Skeletal muscle satellite cell (primary cell): ENCODE measurements around the gene PLS1.
"Not testable (repeated sequence)": the region's sequence is repeated elsewhere in the genome, so short reads cannot be mapped to it uniquely, and the experiment has no call there.

Experiments used
- H3K27me3 ChIP-seq: 2 replicates; pipeline ENCODE4 v1.7.0; 2013; ENCODE audit warnings: low read length; ENCODE audit not compliant: control insufficient read depth, insufficient read depth
- H3K36me3 ChIP-seq: 2 replicates; pipeline ENCODE4 v1.7.0; 2013; ENCODE audit warnings: mild to moderate bottlenecking, control low read depth, low read length; ENCODE audit not compliant: insufficient read depth
- H3K4me1 ChIP-seq: 2 replicates; pipeline ENCODE4 v1.7.0; 2013; ENCODE audit warnings: low read length; ENCODE audit not compliant: control insufficient read depth, insufficient read depth
- H3K4me2 ChIP-seq: 2 replicates; pipeline ENCODE4 v1.7.0; 2013; ENCODE audit warnings: mild to moderate bottlenecking, low read length
- H3K4me3 ChIP-seq: 2 replicates; pipeline ENCODE4 v1.7.0; 2013; ENCODE audit warnings: low read length
- H3K9ac ChIP-seq: 2 replicates; pipeline ENCODE4 v1.7.0; 2013; ENCODE audit warnings: mild to moderate bottlenecking, low read depth, low read length, moderate library complexity
- H3K9me3 ChIP-seq: replicated peaks from 2 replicates; pipeline ENCODE4 v1.7.0; 2013; ENCODE audit warnings: mild to moderate bottlenecking, control low read depth, low read length

The PLS1 gene

GRCh38 chr3:142576792-142577191, 19.4 kb upstream of the PLS1 start:
- peaks cover 17% of the 10 kb centered on the region for H3K4me1 ChIP-seq

GRCh38 chr3:142577696-142578328, 18.4 kb upstream of the PLS1 start:
- H3K9ac ChIP-seq, result peak overlapping the region; percentile 87
- H3K9me3 ChIP-seq, result no peaks in the 10 kb centered on the region
- H3K36me3 ChIP-seq, result no peaks in the 10 kb centered on the region

More at GRCh38 chr3:142576792-142577191, 19.4 kb upstream of the PLS1 start:
- Histone ChIP-seq H3K9ac (no peak overlapping the region), H3K4me2 (peak overlapping the region; percentile 93), H3K4me3 (no peak overlapping the region), H3K9me3 (no peaks in the 10 kb centered on the region), H3K27me3 (no peaks in the 10 kb centered on the region), H3K36me3 (no peaks in the 10 kb centered on the region)

GRCh38 chr3:142578329-142579223, 17.6 kb upstream of the PLS1 start, which contains the start of gene ATR:
Gene ATR (minus strand): TSS chr3:142578733. CDS start chr3:142578704, 29 bp downstream.
- H3K27me3 ChIP-seq, result no peaks in the 10 kb centered on the region
- peaks cover 17% of the 10 kb centered on the region for H3K4me1 ChIP-seq
- peak within 1 kb of the TSS; percentile 94 for H3K4me3 ChIP-seq
- H3K9me3 ChIP-seq, result no peaks in the 10 kb centered on the region
- peak within 1 kb of the TSS; percentile 87 for H3K9ac ChIP-seq
- peak within 1 kb of the TSS; percentile 93 for H3K4me2 ChIP-seq
- no peaks in the 10 kb centered on the region for H3K36me3 ChIP-seq

More at GRCh38 chr3:142577696-142578328, 18.4 kb upstream of the PLS1 start:
- Histone ChIP-seq H3K4me3 (peak overlapping the region; percentile 94), H3K4me1 (peaks cover 17% of the 10 kb centered on the region), H3K27me3 (no peaks in the 10 kb centered on the region), H3K4me2 (peak overlapping the region; percentile 93)

- no peaks in the 10 kb centered on the region for H3K36me3 ChIP-seq
- peaks cover 17% of the 10 kb centered on the region for H3K4me1 ChIP-seq
- H3K27me3 ChIP-seq, result no peaks in the 10 kb centered on the region
- H3K4me3 ChIP-seq, result no peak overlapping the region
- H3K9ac ChIP-seq, result no peak overlapping the region
- no peaks in the 10 kb centered on the region for H3K9me3 ChIP-seq
- no peak overlapping the region for H3K4me2 ChIP-seq
Observed at GRCh38 chr3:142580061-142580423, 16.2 kb upstream of the PLS1 start.

GRCh38 chr3:142581070-142581469, 15.1 kb upstream of the PLS1 start:
- H3K4me3 ChIP-seq, H3K36me3 ChIP-seq, H3K9ac ChIP-seq, H3K27me3 ChIP-seq, H3K9me3 ChIP-seq, H3K4me2 ChIP-seq: not testable (repeated sequence)
- H3K4me1 ChIP-seq, result peaks cover 17% of the 10 kb centered on the region

GRCh38 chr3:142586803-142587406, 9.3 kb upstream of the PLS1 start:
- Histone ChIP-seq H3K36me3 (no peaks in the 10 kb centered on the region), H3K4me1 (peaks cover 3% of the 10 kb centered on the region), H3K4me2 (peak overlapping the region; percentile 24), H3K9me3 (no peaks in the 10 kb centered on the region), H3K27me3 (no peaks in the 10 kb centered on the region), H3K4me3 (no peak overlapping the region), H3K9ac (no peak overlapping the region)

- no peak overlapping the region for H3K4me2 ChIP-seq
- no peak overlapping the region for H3K4me3 ChIP-seq
- no peaks in the 10 kb centered on the region for H3K9me3 ChIP-seq
- H3K27me3 ChIP-seq, result no peaks in the 10 kb centered on the region
- H3K4me1 ChIP-seq, result peaks cover 3% of the 10 kb centered on the region
- no peaks in the 10 kb centered on the region for H3K36me3 ChIP-seq
- H3K9ac ChIP-seq, result no peak overlapping the region
Observed at GRCh38 chr3:142588703-142589102, 7.5 kb upstream of the PLS1 start.

- H3K4me3 ChIP-seq, H3K4me2 ChIP-seq, H3K27me3 ChIP-seq, H3K9me3 ChIP-seq, H3K36me3 ChIP-seq, H3K9ac ChIP-seq: not testable (repeated sequence)
- H3K4me1 ChIP-seq, result peaks cover 14% of the 10 kb centered on the region
Observed at GRCh38 chr3:142592268-142592667, 3.9 kb upstream of the PLS1 start.

GRCh38 chr3:142595141-142595540, 1.1 kb upstream of the PLS1 start:
- H3K27me3 ChIP-seq, result no peaks in the 10 kb centered on the region
- no peak overlapping the region for H3K9ac ChIP-seq
- H3K36me3 ChIP-seq, result no peaks in the 10 kb centered on the region
- no peak overlapping the region for H3K4me3 ChIP-seq
- H3K4me1 ChIP-seq, result peaks cover 14% of the 10 kb centered on the region
- H3K9me3 ChIP-seq, result no peaks in the 10 kb centered on the region
- H3K4me2 ChIP-seq, result peak overlapping the region; percentile 92

- Histone ChIP-seq H3K9me3 (no peaks in the 10 kb centered on the region), H3K4me2 (peak overlapping the region; percentile 92), H3K9ac (peak overlapping the region; percentile 71), H3K36me3 (no peaks in the 10 kb centered on the region), H3K27me3 (no peaks in the 10 kb centered on the region), H3K4me1 (peaks cover 14% of the 10 kb centered on the region), H3K4me3 (peak overlapping the region; percentile 94)
Observed at GRCh38 chr3:142595581-142595950, 627 bp upstream of the PLS1 start.

- no peaks in the 10 kb centered on the region for H3K36me3 ChIP-seq
- no peaks in the 10 kb centered on the region for H3K9me3 ChIP-seq
- no peaks in the 10 kb centered on the region for H3K27me3 ChIP-seq
- peak overlapping the region; percentile 71 for H3K9ac ChIP-seq
- H3K4me1 ChIP-seq, result peaks cover 14% of the 10 kb centered on the region
- H3K4me3 ChIP-seq, result peak overlapping the region; percentile 94
- H3K4me2 ChIP-seq, result peak overlapping the region; percentile 92
Observed at GRCh38 chr3:142596726-142597088, 514 bp downstream of the PLS1 start.
